Cerebellar cortex (tissue), 1 donor: ENCODE results near the gene TBX4.
"Not testable (repeated sequence)": the region's sequence is repeated elsewhere in the genome, so short reads cannot be mapped to it uniquely, and the experiment has no call there.

Experiments used
- DNase-seq: peaks from one replicate; pipeline ENCODE4 v3.0.0-alpha.2; 2015; ENCODE audit warnings: low spot score

TBX4 gene

DNA sequence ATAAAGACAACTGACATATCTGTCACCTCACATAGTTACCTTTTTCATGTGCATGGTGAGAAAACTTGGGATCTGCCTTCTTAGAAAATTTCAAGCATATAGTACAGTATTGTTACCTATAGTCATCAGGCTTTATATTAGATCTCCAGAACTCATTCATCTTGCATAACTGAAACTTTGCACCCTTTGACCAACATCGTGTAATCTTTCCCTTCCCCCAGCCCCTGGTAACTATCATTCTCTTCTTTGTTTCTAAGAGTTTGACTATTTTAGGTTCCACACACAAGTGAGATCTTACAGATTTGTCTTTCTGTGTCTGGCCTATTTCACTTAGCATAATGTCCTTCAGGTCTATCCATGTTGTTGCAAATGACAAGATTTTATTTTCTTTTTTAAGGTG lies 22.9 kb upstream of the TBX4 start:
- DNase-seq: no peak

DNA sequence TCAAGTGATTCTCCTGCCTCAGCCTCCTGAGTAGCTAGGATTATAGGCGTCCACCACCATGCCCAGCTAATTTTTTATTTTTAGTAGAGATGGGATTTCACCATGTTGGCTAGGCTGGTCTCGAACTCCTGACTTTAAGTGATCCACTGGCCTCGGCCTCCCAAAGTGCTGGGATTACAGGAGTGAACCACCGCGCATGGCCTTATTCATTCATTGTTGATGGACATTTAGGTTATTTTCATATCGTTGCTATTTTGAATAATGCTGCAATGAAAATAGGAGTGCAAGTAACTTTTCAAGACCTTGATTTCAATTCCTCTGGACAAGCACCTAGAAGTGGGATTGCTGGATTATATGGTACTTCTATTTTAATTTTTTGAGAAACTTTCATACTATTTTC lies 22.4 kb upstream of the TBX4 start:
- DNase-seq: not testable (repeated sequence)

DNA sequence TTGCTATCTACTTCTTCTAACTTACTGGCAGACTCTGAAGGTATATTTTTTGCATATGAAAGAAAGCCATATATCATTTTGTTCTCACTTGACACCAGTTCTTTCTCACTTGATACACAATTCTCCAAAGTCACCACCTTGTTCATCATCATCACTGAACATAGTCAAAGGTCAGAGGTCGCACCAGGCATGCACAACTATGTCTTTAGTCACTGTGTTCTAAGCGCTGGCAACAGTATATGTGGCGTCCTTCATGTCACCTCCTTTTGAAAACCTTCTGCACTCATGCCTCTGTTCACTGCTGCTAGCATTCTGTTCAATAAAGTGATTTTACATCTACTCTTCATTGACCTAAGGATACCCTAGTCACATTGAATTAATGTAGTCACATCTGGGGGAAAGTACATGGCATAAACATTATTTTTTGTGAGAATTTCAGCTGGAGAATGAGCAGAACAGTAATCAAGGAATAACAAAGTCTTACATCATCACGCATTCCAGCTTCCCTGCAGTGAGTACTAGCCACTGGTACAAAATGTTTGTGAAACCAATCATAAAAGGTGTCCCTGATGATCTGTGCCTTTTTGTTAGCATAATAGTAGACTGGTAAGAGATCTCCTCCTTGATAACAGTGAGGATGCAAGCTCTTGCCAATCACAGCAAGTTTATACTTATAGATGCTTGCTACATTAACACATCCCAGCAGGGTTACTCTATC lies 20.5 kb upstream of the TBX4 start:
- no peak for DNase-seq

DNA sequence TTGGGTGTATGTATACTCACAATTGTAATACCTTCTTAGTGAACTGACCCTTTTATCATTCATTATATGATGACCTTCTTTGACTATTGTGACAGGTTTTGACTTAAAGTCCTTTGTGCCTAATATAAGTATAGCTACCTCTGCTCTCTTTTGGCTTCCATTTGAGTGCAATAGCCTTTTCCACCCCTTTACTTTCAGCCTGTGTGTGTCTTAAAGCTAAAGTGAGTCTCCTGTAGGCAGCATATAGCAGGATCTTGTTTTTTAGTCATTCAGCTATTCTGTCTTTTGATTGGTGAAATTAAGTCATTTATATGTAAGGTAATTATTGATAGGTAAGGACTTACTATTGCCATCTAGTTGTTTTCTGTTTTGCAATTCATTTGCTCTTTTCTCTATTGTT lies 15.9 kb upstream of the TBX4 start:
- DNase-seq: no peak

DNA sequence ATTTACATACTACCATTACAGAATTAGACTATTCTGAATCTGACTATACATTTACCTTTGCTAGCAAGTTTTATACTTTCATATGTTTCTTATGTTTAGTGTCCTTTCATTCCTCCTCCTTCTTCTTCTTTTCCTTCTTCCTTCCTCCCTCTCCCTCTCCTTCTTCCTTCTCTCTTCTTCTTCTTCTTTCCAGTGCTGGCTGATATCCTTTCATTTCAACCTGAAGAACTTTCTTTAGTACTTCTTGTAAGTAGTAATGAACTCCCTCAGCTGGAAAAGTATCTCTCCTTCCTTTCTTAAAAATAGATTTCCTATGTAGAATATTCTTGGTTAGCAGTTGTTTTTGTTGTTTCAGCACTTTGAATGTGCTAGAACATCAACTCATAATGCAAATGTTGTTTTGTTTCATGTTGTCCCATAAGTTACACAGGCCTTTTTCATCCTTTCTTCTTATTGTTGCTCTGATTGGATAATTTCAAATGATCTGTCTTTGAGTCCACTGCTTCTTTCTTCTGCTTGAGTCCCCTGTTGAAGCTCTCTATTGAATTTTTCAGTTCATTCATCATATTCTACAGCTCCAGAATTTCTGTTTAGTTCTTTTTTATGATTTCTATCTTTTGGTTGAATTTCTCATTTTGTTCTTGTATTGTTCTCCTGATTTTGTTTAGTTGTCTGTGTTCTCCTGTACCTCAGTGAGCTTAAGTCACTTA lies 15.1 kb upstream of the TBX4 start:
- DNase-seq: no peak

DNA sequence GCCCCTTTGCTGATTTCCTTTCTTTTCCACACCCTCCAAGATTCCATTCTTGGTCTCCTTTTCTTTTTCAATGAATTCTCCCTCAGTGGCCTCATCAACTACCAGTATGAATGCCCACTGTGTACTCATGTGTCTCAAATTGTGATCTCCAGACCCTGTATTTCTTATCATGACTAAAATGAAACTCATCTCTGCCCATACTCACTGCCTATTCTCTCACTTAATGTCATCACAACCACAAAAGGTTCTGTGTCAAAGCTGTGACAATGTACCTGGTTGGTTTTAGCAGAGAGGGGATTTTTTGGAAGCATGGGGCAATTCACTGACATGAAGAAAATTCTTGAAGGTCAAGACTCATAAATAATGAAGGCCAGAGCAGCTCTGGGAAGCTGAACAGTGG lies 11.5 kb upstream of the TBX4 start:
- no peak for DNase-seq

DNA sequence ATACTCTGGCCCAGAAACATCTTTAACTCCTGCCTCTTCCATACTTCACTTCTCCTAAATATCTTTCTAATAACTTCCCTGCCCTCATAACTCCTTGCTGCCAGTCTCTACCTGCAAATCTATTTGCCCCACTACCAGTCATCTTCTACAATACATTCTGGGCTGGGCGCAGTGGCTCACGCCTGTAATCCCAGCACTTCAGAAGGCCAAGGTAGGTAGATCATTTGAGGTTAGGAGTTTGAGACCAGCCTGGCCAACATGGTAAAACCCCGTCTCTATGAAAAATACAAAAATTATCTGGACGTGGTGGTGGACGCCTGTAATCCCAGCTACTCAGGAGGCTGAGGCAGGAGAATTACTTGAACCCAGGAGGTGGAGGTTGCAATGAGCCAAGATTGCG lies 10.7 kb upstream of the TBX4 start:
- not testable (repeated sequence) for DNase-seq

DNA sequence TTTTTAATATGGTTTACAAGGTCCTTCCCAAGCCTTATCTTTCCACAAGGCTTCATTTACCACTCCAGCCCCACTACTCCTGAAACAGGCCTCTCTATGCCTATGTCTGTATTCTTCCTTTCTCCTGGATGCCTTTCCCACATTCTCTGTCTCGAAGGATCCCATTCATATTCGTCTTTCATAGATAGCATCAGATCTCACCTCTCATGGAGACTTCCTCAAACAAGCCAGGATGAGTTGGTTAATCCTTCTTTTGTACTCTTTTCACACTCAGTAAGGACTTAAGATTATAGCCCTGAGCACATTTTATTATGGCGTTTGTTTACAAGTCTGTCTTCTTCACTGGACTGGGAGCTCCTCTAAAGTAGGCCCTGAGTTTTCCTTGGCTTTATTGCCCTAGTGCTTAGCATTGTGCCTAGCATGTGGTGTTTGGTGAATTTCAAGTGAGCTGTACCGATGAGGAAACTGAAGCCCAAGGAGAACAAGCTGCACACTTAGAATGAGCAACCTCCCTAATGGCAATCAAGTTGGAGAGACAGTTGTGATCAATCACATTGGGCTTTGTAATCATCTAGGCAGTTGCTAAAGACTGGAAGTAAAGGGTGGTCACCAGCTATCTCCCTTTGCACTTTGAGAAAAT lies 10.0 kb upstream of the TBX4 start:
- DNase-seq: no peak

DNA sequence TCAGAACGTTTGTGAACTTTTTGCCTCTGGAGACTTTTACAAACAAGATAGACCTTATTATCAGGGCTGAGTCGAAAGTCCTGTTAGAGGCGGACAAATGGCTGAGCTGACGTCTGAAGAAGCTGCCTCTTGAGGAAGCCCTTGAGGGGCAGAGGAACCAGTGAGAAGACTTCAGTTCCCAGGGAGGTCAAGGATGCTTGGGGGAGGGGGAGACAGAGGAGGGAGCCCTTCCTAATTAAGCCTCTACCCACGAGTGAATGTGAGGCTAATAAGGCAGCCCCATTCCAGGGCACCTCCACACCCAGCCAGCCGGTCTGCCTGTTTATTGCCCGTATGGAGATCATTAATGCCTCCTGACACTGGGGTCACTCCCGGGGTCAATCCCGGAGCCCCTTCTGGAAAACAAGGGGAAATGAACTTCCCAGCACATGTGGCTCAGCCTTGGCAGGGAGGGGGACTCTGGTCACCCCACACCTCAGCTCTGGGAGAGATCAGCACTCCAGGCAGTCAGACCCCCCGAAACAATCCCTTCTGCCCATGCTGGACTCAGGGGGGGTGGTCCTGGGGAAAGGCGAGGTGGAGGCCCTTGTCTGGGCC lies 9.2 kb upstream of the TBX4 start:
- DNase-seq: no peak

DNA sequence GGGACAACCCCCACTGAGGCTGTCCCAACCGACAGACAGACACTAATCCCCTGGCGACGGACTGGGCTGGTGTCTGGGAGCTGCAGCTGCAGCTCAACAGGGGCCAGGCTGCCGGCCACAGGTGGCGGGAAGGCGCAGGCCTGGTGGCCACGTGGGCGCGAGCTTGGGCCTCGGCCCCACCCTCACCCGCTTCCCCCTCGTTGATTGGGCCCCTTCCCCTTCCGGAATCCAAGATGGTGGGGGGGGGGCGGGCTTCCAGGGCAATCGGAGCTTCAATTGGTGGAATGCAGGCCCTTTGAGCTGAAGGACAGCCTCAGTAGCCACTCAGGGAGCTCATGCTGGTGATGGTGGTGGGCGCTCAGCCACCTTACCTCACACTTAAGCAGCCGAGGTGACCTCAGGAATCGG lies 8.7 kb upstream of the TBX4 start:
- no peak for DNase-seq

DNA sequence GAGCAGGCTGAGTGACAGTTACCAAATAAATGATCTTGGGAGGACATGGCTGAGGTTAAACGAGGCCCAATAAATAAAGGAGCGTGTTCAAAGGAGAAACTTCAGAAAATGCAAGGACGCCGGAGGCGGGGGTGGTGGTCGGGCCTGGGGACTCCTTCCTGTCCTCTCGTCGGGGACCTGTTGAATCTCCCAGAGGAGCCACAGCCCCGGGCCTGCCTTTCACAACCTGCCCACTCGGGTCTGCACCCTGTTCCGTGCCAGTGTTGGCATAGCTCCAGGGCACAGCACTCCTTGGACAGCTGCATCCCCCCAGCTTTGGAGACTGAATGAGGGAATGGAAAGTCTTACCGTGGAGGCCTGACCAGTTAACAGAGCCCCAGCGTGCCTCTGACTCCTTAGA lies 8.1 kb upstream of the TBX4 start:
- no peak for DNase-seq

DNA sequence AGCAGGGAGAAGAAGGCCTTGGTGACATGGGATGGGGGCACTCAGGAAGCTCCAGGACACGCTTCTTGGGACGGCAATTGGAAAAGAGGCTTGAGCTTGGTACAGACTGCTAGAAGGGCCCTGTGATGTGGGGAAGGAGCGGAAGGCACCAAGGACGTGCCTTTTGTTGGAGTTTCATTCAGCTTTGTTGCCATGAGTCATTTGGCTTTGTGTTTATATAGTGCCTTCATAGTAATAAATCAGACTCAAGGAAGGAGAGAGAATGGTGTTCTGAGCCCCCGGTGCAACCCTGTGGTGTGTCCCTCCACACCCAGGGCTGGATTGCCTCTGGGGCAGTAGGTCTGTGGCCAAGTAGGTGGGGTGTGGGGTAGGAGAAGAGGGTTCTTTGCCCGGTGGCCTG lies 7.4 kb upstream of the TBX4 start:
- DNase-seq: no peak

DNA sequence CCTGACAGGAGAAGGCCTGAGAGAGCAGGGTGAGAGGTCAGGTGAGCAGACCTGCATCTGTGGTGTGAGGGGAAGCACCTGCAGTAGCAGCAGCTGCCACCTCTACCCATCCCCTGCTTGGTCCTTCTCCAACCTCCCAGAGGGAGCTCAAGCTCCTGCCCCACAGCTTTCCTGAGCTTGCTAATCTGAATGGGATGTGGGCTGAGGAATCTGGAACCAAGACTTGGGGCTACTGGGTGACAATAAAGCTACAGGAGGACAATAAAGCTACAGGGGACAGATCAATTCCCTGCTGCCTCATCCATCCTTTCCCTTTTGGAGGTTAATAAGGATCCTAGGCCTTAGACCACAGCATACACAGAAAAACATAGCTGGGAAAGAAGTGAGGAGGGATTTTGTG lies 4.9 kb upstream of the TBX4 start:
- DNase-seq: no peak

DNA sequence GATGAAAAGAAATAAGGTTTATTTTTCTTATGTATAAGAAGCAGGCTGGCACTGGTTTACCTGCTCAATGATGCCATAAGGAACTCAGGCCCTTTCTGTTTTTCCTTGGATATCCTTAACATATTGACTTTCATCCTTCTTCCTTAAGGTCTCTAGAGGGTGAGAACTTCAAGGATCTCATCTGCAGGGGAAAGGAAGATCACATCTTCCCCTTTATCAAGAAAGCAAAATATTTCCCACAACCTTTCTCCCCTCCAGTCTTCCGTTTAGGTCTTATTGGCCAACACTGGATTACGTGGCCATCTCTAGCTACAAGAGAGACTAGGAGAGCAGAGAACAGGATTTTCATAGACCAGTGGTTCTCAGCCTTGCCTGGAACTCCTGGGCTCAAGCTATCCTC lies 4.2 kb upstream of the TBX4 start:
- no peak for DNase-seq

DNA sequence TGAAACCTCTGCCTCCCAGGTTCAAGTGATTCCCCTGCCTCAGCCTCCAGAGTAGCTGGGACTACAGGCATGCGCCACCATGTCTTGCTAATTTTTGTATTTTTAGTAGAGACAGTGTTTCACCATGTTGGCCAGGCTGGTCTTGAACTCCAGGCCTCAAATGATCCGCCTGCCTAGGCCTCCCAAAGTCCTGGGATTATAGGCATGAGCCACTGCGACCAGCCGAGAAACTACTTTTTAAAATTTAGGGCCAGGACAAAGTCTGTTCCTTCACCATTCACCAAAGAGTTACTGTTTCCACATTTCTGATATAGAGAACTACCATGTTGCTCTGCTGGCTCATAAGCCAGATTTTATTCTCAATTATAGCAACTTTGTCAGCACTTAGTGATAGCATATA lies 3.1 kb upstream of the TBX4 start:
- not testable (repeated sequence) for DNase-seq

DNA sequence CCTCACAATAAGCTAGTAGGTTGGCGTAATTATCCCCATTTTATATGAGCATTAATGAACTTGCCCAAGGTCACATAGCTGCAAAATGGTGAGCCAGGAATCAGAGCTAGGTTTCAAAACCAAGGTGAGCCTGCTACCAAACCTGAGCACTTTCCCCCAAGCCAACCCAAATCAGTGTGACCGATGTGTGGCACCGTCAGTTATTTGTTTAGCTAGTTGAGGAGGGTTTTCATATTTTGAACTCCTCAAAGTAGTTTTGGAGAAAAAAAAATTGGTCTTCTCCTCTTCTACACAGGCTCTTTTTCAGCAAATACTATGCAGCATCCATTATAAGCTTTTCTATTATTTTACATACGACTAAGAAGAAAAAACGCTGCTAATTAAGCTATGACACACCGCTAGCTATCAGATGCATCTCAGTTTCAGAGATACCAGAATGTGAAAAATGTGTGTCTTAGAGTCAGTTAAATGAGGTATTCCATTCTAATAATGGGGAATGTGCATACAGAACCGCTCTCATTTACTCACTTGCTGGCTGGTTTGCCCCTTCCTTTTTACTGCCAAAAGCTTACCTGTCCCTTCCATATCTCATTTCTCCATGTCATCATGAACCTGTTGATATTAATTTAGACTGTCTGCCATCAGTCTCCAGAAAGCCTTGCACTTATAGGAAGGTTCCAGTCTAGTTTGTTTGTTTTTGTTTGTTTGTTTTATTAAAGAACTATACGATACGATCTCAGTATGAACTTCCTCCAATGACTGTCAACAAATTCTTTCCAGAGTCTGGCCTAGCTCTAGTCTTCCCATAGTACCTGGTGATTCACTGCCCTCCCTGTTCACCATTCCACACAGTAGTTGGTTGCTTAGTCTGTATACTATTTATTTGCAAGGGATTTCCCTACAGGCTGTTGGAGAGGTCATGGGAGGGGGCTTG lies 2.2 kb upstream of the TBX4 start:
- DNase-seq: no peak

DNA sequence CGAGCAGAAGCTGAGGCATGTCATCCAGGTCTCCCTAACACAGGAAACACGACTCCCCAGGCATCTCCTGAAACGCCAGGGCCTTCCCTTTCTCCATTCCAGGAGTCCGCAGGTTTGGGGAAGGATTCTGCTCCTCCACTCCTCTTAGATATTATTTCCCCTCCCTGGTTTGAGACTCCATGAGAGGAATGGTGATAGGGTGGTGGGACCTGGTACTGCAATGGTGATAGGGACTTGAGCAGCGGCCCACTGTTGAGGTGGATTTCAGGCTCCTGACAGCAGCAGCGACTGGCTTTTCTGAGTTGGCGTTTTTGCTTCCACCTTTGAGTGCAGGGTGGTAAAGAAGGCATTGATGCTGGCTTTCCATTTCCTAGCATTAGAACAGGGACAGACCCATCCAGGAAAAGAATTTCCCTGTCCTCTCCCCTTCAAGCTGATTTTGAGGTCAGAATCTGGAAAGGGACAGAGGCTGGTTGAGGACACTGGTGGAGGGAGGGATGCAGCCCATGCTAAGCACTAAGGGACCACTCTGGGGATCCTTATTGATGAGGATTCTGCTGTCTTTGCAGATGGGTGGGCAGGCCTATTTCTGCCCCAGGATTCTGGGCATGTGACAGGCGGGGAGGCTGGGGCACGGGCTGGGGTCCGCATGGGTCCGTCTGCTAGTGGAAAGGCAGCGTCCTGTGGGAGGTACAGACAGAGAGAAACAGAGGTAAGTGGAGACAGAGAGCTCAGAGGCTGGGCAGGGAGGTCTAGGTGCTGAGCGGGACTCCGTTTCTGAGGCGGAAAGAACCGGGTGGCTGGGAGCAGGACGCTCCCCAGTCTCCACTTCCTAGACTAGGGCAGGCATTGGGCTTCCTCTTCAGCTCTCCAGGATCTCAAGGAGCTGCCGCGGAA lies 1.3 kb upstream of the TBX4 start:
- no peak for DNase-seq

DNA sequence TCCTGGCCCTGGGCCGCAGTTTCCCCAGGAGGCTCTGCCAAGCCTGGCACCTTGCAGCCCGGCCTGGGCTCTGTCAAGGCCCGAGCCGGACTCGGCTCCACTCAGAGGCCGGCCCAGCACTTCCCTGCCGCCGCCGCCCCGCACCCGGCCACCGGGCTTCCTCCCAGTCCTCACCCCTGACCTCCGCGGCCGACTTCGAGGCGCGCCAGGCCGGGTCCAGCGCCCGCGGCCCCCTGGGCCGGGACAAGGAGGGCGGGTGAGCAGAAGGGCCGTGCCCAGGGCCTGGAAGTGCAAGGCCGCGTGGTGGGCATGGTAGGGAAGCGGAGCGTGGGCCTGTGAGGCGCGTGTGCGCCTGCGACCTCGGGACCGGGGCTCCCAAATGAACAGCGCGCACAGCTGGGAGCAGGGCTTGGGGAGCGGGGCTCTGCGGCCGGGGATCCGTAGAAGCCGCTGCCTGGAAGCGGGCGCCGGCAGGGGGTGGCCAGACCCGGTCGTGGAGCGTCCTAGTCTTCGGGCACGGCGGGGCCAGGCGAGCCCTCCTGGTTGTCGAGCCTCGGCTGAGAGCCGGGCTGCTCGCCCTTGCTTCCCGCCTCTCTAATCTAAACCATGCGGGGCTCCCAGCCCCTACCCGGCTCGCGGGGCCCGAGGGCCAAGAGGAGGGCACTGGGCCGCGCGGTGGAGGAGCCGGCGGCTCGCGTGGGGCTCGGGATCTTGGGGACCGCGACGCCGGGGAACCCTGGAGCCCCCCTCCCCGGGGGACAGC lies 503 bp upstream of the TBX4 start:
- DNase-seq: no peak

DNA sequence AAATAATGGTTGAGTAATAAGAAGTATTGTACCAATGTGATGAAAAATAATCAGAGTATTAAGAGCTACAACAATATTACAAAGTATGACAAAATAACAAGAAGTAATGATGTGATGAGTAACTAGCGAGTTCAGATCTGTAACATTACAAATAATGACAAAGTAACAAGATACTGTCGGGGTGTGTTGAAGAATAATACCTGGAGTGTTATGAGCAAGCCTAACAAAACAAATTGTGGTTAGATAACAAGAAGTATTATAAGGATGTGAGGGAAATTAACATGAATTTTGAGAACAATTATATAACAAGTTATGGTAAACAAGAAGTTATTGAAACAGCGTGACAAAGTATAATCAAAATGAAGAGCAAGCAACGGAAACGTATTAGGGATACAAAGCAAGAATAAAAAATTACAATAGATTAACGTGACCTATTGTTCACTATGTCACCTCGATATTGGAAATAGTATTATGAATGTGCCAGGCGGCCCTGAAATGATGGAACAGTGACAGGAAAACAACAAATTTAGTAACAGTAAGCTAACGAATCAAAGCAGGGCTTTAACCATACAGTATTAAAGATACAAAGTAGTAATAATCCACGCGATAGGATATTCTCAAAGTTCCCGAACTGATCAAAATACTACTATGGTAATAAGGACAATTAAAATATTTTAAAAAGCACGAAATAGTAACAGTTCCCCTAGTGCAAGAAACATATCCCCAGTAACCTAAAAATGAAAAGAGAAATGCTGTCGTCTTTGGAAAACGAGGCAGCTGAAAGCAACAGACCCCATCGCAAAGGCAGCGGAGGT lies 1.6 kb downstream of the TBX4 start:
- DNase-seq: no peak
